Ascending aorta (tissue), 2 donors: ENCODE results near the gene ARHGAP8. TPM values are rescaled to one million over a fixed set of nuclear protein-coding genes. Genes with fewer than 3 reads are reported as not detected.

Source experiments
- DNase-seq, 2 donors: peaks; one replicate each; pipeline ENCODE4 v3.0.0-alpha.2; 2019; ENCODE audit warnings: low spot score in 2 of 2
- H3K27ac ChIP-seq, 2 donors: fragments of 200-600 bp; sonication (generic); one replicate each; pipeline ENCODE4 v1.5.1; 2016 to 2017; ENCODE audit warnings: mild to moderate bottlenecking in 1 of 2
- H3K27me3 ChIP-seq: fragments of 200-600 bp; sonication (generic); one replicate; pipeline ENCODE4 v1.5.1; 2017
- H3K36me3 ChIP-seq, 2 donors: fragments of 200-600 bp; sonication (generic); one replicate each; pipeline ENCODE4 v1.5.1; 2016
- H3K4me1 ChIP-seq, 2 donors: fragments of 200-600 bp; sonication (generic); one replicate each; pipeline ENCODE4 v1.5.1; 2016 to 2017; ENCODE audit warnings: mild to moderate bottlenecking in 1 of 2
- H3K4me3 ChIP-seq, 2 donors: fragments of 200-600 bp; sonication (generic); one replicate each; pipeline ENCODE4 v1.5.1; 2016 to 2017; ENCODE audit warnings: mild to moderate bottlenecking in 1 of 2
- H3K9me3 ChIP-seq, 2 donors: fragments of 200-600 bp; sonication (generic); one replicate each; pipeline ENCODE4 v1.5.1; 2016
- intact Hi-C: fragments of 100-400 bp; cut with DNase I; formaldehyde crosslinking; loops from one replicate; pipeline ENCODE4 v1.15.1; 2023
- total RNA-seq: library from RNA; depleted of rRNA; stranded (reverse); fragments of >200 nt; gene quantifications from one replicate; pipeline ENCODE4 v1.1.0, GENCODE V29; 2016
- TF ChIP-seq, protein P1 (sequence below), 3 experiments: fragments of 200-600 bp in 2 of 3; fragments of 450-650 bp in 1 of 3; sonication (generic) in 2 of 3; IDR thresholded peaks; one replicate each; pipeline ENCODE4 v1.5.1; 2016 to 2019; ENCODE audit warnings: antibody characterized with exemption in 3 of 3, mild to moderate bottlenecking in 1 of 3, moderate library complexity in 1 of 3

ARHGAP8 gene
- total RNA-seq, 1 donor from 2014 or later: not detected

- Histone ChIP-seq H3K27ac (no peak overlapping the region), H3K36me3 (no peaks in the 10 kb centered on the region), H3K4me3 (no peak overlapping the region), H3K9me3 (peaks cover 0 to 8% of the 10 kb centered on the region in 2 donors), H3K27me3 (no peaks in the 10 kb centered on the region), H3K4me1 (no peaks in the 10 kb centered on the region)
- intact Hi-C loops: no loop called here
- DNase-seq: no peak
- TF ChIP-seq, protein P1, sequence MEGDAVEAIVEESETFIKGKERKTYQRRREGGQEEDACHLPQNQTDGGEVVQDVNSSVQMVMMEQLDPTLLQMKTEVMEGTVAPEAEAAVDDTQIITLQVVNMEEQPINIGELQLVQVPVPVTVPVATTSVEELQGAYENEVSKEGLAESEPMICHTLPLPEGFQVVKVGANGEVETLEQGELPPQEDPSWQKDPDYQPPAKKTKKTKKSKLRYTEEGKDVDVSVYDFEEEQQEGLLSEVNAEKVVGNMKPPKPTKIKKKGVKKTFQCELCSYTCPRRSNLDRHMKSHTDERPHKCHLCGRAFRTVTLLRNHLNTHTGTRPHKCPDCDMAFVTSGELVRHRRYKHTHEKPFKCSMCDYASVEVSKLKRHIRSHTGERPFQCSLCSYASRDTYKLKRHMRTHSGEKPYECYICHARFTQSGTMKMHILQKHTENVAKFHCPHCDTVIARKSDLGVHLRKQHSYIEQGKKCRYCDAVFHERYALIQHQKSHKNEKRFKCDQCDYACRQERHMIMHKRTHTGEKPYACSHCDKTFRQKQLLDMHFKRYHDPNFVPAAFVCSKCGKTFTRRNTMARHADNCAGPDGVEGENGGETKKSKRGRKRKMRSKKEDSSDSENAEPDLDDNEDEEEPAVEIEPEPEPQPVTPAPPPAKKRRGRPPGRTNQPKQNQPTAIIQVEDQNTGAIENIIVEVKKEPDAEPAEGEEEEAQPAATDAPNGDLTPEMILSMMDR (IDR thresholded peaks at IDR 0.05): no peak
Measured at GRCh38 chr22:44827666-44828190, 75.4 kb downstream of the ARHGAP8 start.

- H3K4me1 ChIP-seq: no peaks in the 10 kb centered on the region
- TF ChIP-seq, protein P1 (IDR thresholded peaks at IDR 0.05): peak in 1 of 3 experiments; percentile 11
- H3K36me3 ChIP-seq: no peaks in the 10 kb centered on the region
- no peak overlapping the region for H3K27ac ChIP-seq
- no peak overlapping the region for H3K4me3 ChIP-seq
- intact Hi-C loops: no loop called here
- no peaks in the 10 kb centered on the region for H3K27me3 ChIP-seq
- H3K9me3 ChIP-seq: peaks cover 0 to 8% of the 10 kb centered on the region in 2 donors
- DNase-seq: no peak
Measured at GRCh38 chr22:44828193-44828592, 75.8 kb downstream of the ARHGAP8 start.

GRCh38 chr22:44831885-44832284, 79.5 kb downstream of the ARHGAP8 start:
- H3K4me3 ChIP-seq: no peak overlapping the region
- no peaks in the 10 kb centered on the region for H3K4me1 ChIP-seq
- peaks cover 6 to 19% of the 10 kb centered on the region in 2 donors for H3K9me3 ChIP-seq
- H3K36me3 ChIP-seq: no peaks in the 10 kb centered on the region
- no peak overlapping the region for H3K27ac ChIP-seq
- no peaks in the 10 kb centered on the region for H3K27me3 ChIP-seq
- TF ChIP-seq, protein P1 (IDR thresholded peaks at IDR 0.05): no peak
- no peak for DNase-seq
- intact Hi-C loops: no loop called here

GRCh38 chr22:44834065-44834464, 81.7 kb downstream of the ARHGAP8 start:
- Histone ChIP-seq H3K27me3 (no peaks in the 10 kb centered on the region), H3K4me3 (no peak overlapping the region), H3K4me1 (no peaks in the 10 kb centered on the region), H3K36me3 (no peaks in the 10 kb centered on the region), H3K9me3 (peaks cover 6 to 19% of the 10 kb centered on the region in 2 donors), H3K27ac (no peak overlapping the region)
- intact Hi-C loops: no loop called here
- no peak for DNase-seq
- TF ChIP-seq, protein P1 (IDR thresholded peaks at IDR 0.05): no peak

DNA sequence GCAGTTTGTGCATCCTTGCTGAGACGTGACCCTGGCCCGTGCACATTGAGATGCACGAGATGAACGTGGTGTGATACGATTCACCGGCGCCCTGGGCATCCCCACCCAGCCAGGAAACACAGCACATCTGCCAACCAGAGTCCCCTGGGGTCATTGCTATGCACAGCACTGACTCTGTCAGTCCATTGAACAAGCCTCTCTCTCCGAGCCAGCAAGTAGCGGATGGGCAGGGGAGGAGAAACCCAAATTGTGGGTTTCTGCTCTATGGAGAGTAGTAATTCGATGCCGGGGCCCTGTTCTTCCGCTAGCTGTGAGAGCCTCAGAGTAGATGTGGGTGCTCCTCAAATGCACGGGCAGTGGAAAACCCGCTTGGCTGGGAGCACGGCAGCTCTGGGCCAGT, 85.1 kb downstream of the ARHGAP8 start:
- Histone ChIP-seq H3K36me3 (no peaks in the 10 kb centered on the region), H3K4me3 (no peak overlapping the region), H3K4me1 (no peaks in the 10 kb centered on the region), H3K9me3 (peaks cover 6 to 10% of the 10 kb centered on the region in 2 donors), H3K27ac (no peak overlapping the region), H3K27me3 (no peaks in the 10 kb centered on the region)
- intact Hi-C loops: no loop called here
- TF ChIP-seq, protein P1 (IDR thresholded peaks at IDR 0.05): no peak
- DNase-seq: no peak
